Liver (tissue), 9 donors: Measurements from ENCODE around the gene CCDC9B. TPM values are rescaled to one million over a fixed set of nuclear protein-coding genes. Genes with fewer than 3 reads are reported as not detected.

ENCODE experiments used
- DNase-seq: peaks from one replicate; pipeline ENCODE4 v3.0.0-alpha.2; 2017; ENCODE audit warnings: low spot score
- H3K27ac ChIP-seq, 2 donors: one replicate each; pipeline ENCODE4 v1.7.0; 2013; ENCODE audit warnings: inconsistent platforms in 2 of 2, low read length in 2 of 2, control low read depth in 1 of 2, low read depth in 1 of 2, mild to moderate bottlenecking in 1 of 2
- H3K27me3 ChIP-seq, 4 donors: one replicate each; pipeline versions ENCODE4 v1.6.1 to v1.7.0; 2013; ENCODE audit warnings: low read length in 3 of 4, inconsistent platforms in 1 of 4, mild to moderate bottlenecking in 1 of 4, moderate library complexity in 1 of 4; ENCODE audit not compliant: control insufficient read depth in 4 of 4, insufficient read depth in 4 of 4
- H3K36me3 ChIP-seq, 4 donors: one replicate each; pipeline versions ENCODE4 v1.6.1 to v1.7.0; 2013; ENCODE audit warnings: low read length in 3 of 4, mild to moderate bottlenecking in 3 of 4, low read depth in 1 of 4, moderate library complexity in 1 of 4; ENCODE audit not compliant: control insufficient read depth in 4 of 4, insufficient read depth in 3 of 4
- H3K4me1 ChIP-seq, 4 donors: one replicate each; pipeline versions ENCODE4 v1.6.1 to v1.7.0; 2013; ENCODE audit warnings: low read length in 3 of 4, mild to moderate bottlenecking in 3 of 4, moderate library complexity in 1 of 4; ENCODE audit not compliant: control insufficient read depth in 4 of 4, insufficient read depth in 4 of 4
- H3K4me3 ChIP-seq, 3 donors: one replicate each; pipeline versions ENCODE4 v1.6.1 to v1.7.0; 2013; ENCODE audit warnings: low read length in 3 of 3, control low read depth in 1 of 3, low read depth in 1 of 3, mild to moderate bottlenecking in 1 of 3
- H3K9ac ChIP-seq, 2 donors: one replicate each; pipeline ENCODE4 v1.7.0; 2013; ENCODE audit warnings: low read length in 2 of 2, mild to moderate bottlenecking in 2 of 2, moderate library complexity in 2 of 2, control low read depth in 1 of 2, low read depth in 1 of 2
- H3K9me3 ChIP-seq, 4 donors: one replicate each; pipeline versions ENCODE4 v1.6.1 to v1.7.0; 2013; ENCODE audit warnings: low read length in 3 of 4; ENCODE audit not compliant: control insufficient read depth in 4 of 4
- CTCF ChIP-seq: fragments of 150-350 bp; IDR thresholded peaks from 2 replicates; pipeline ENCODE4 v1.5.1; 2017; ENCODE audit warnings: improper control_type of control experiment, low read depth, low read length; ENCODE audit not compliant: missing input control
- EGR1 ChIP-seq, 2 donors: IDR thresholded peaks; 2 replicates each; pipeline ENCODE4 v1.6.1; 2016 to 2018; ENCODE audit warnings: antibody characterized with exemption in 2 of 2, low read depth in 2 of 2
- FOXA1 ChIP-seq: IDR thresholded peaks from 2 replicates; pipeline ENCODE4 v1.6.1; 2016; ENCODE audit warnings: antibody characterized with exemption
- FOXA2 ChIP-seq: IDR thresholded peaks from 2 replicates; pipeline ENCODE4 v1.6.1; 2016; ENCODE audit warnings: antibody characterized with exemption
- GABPA ChIP-seq, 2 donors: IDR thresholded peaks in 1 of 2; conservative IDR thresholded peaks in 1 of 2; 2 replicates each; pipeline ENCODE4 v1.6.1; 2016; ENCODE audit warnings: antibody characterized with exemption in 2 of 2, mild to moderate bottlenecking in 1 of 2, moderate library complexity in 1 of 2
- HNF4A ChIP-seq, 2 donors: conservative IDR thresholded peaks; 2 replicates each; pipeline ENCODE4 v1.6.1; 2016; ENCODE audit warnings: antibody characterized with exemption in 2 of 2, mild to moderate bottlenecking in 2 of 2
- HNF4G ChIP-seq: IDR thresholded peaks from 2 replicates; pipeline ENCODE4 v1.6.1; 2016; ENCODE audit warnings: antibody characterized with exemption
- JUND ChIP-seq, 2 donors: IDR thresholded peaks; 2 replicates each; pipeline ENCODE4 v1.6.1; 2016; ENCODE audit warnings: antibody characterized with exemption in 2 of 2
- NR2F2 ChIP-seq: IDR thresholded peaks from 2 replicates; pipeline ENCODE4 v1.6.1; 2016; ENCODE audit warnings: antibody characterized with exemption
- RAD21 ChIP-seq, 2 donors: IDR thresholded peaks; 2 replicates each; pipeline ENCODE4 v1.6.1; 2016; ENCODE audit warnings: antibody characterized with exemption in 2 of 2, mild to moderate bottlenecking in 2 of 2
- REST ChIP-seq: IDR thresholded peaks from 2 replicates; pipeline ENCODE4 v1.6.1; 2016; ENCODE audit warnings: antibody characterized with exemption, mild to moderate bottlenecking
- RXRA ChIP-seq, 2 donors: IDR thresholded peaks; 2 replicates each; pipeline ENCODE4 v1.6.1; 2017 to 2018; ENCODE audit warnings: antibody characterized with exemption in 2 of 2, mild to moderate bottlenecking in 1 of 2
- SP1 ChIP-seq: IDR thresholded peaks from 2 replicates; pipeline ENCODE4 v1.6.1; 2018; ENCODE audit warnings: antibody characterized with exemption, mild to moderate bottlenecking
- TAF1 ChIP-seq: conservative IDR thresholded peaks from 2 replicates; pipeline ENCODE4 v1.6.1; 2016; ENCODE audit warnings: antibody characterized with exemption, mild to moderate bottlenecking
- YY1 ChIP-seq: IDR thresholded peaks from 2 replicates; pipeline ENCODE4 v1.6.1; 2016; ENCODE audit warnings: antibody characterized with exemption, mild to moderate bottlenecking
- ZBTB33 ChIP-seq: IDR thresholded peaks from 2 replicates; pipeline ENCODE4 v1.6.1; 2016; ENCODE audit warnings: antibody characterized with exemption
- WGBS: extraction: QIAGEN DNeasy Blood & Tissue Kit; methylation state at CpG from one replicate; pipeline ENCODE4 v1.1.7; 2013; 5-methylcytosine and 5-hydroxymethylcytosine counted together
- polyA plus RNA-seq, 2 donors: library from polyadenylated mRNA; stranded (reverse) in 1 of 2; unstranded in 1 of 2; fragments of 200-250 nt in 1 of 2; fragments of >200 nt in 1 of 2; fragmentation: Nextera tagmentation in 1 of 2; extraction: Ambion mirVana in 1 of 2; gene quantifications; one replicate each; pipeline versions ENCODE4 v1.2.1 to v1.2.3, GENCODE V29; 2013 to 2015
- total RNA-seq, 2 donors: library from RNA; depleted of rRNA; stranded (reverse); fragments of >200 nt; gene quantifications; one replicate each; pipeline ENCODE4 v1.2.3, GENCODE V29; 2014
- TF ChIP-seq, protein P1 (sequence below): IDR thresholded peaks from 2 replicates; pipeline ENCODE4 v1.6.1; 2016; ENCODE audit warnings: antibody characterized with exemption
- TF ChIP-seq, protein P2 (sequence below): IDR thresholded peaks from 2 replicates; pipeline ENCODE4 v1.6.1; 2016; ENCODE audit warnings: antibody characterized with exemption
- donor health status: healthy.
- donor health status: healthy.
- donor health status: healthy.
- donor health status: healthy.
- donor health status: healthy.

CCDC9B gene
- total and polyA plus RNA-seq, 4 donors, result 0.43 to 4.4 (median 0.73) TPM

DNA sequence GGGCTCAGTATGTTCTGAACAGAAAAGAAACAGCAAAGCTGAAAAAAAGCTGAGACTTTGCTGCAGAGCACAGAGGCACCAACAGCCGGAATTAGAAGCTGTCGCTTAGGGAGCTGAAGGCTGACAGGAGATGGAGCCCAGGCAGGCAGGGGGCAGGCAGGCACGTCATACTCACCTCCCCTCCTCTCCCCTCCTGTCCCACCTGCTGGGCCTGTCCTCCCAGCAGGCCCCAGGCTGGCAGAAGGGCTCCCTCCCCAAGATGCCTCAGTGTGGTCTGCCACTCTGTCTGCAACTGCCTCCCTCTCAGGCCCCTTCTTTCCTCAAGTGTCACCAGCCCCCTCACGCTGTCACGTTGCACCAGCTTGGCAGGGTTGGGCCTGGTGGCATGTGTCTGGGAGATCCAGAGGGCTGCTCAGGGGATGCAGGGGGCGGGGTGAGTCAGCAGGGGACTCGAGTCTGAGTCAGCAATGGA lies 54.6 kb downstream of the CCDC9B start:
- no peaks in the 10 kb centered on the region for H3K9me3 ChIP-seq
- WGBS, result 88% methylated on average over 7 of the region's 7 CpGs

More for the DNA sequence above, 54.6 kb downstream of the CCDC9B start:
- H3K4me3 ChIP-seq, result no peak overlapping the region
- H3K27ac ChIP-seq, result no peak overlapping the region
- no peak overlapping the region for H3K9ac ChIP-seq
- TF ChIP-seq GABPA (IDR thresholded peaks at IDR 0.05 in 1 of 2, conservative IDR thresholded peaks at IDR 0.05 in 1 of 2) (no peak), NR2F2 (no peak), REST (no peak), JUND (IDR thresholded peaks at IDR 0.05) (no peak), RXRA (IDR thresholded peaks at IDR 0.05) (no peak), EGR1 (IDR thresholded peaks at IDR 0.05; ENCODE audit: low read depth in 2 of 2) (no peak), YY1 (no peak), SP1 (no peak), FOXA2 (no peak), TAF1 (no peak), CTCF (no peak), ZBTB33 (no peak), HNF4G (no peak), RAD21 (IDR thresholded peaks at IDR 0.05) (no peak), HNF4A (conservative IDR thresholded peaks at IDR 0.05) (no peak), FOXA1 (no peak)
- TF ChIP-seq, protein P1, sequence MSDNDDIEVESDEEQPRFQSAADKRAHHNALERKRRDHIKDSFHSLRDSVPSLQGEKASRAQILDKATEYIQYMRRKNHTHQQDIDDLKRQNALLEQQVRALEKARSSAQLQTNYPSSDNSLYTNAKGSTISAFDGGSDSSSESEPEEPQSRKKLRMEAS, result no peak
- TF ChIP-seq, protein P2, sequence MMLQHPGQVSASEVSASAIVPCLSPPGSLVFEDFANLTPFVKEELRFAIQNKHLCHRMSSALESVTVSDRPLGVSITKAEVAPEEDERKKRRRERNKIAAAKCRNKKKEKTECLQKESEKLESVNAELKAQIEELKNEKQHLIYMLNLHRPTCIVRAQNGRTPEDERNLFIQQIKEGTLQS, result no peak
- no peaks in the 10 kb centered on the region for H3K36me3 ChIP-seq
- H3K4me1 ChIP-seq, result peaks cover 8 to 34% (median 19%) of the 10 kb centered on the region in 4 donors
- peaks cover 0 to 3% (median under 1%) of the 10 kb centered on the region in 4 donors for H3K27me3 ChIP-seq
- DNase-seq, result no peak
